Activated CD4-positive, alpha-beta T cell treated with anti-CD3 and anti-CD28 coated beads for 1 hour (primary cell): ENCODE measurements around the gene LRRC4B.
"Not testable (repeated sequence)": the region's sequence is repeated elsewhere in the genome, so short reads cannot be mapped to it uniquely, and the experiment has no call there.

ENCODE experiments used
- DNase-seq: peaks from one replicate; pipeline ENCODE4 v3.0.0-alpha.2; 2020

The LRRC4B gene

GRCh38 chr19:50482271-50482855 lies 85.9 kb downstream of the LRRC4B start:
- no peak for DNase-seq

- DNase-seq = no peak
Observed at GRCh38 chr19:50481351-50482149, 86.7 kb downstream of the LRRC4B start.

- DNase-seq = no peak
Observed at GRCh38 chr19:50480281-50481111, 87.7 kb downstream of the LRRC4B start.

GRCh38 chr19:50479761-50480251 lies 88.4 kb downstream of the LRRC4B start:
- DNase-seq = no peak

GRCh38 chr19:50478901-50479715 lies 89.1 kb downstream of the LRRC4B start:
- DNase-seq = no peak

- no peak for DNase-seq
Observed at GRCh38 chr19:50477751-50478515, 90.3 kb downstream of the LRRC4B start.

GRCh38 chr19:50476907-50477238 lies 91.4 kb downstream of the LRRC4B start:
- DNase-seq = no peak

GRCh38 chr19:50476224-50476906 lies 91.9 kb downstream of the LRRC4B start, which contains the start of the genes EMC10 and GARIN5A:
TSS of gene EMC10 (plus strand) at chr19:50476507. CDS start at chr19:50476545, 38 bp downstream.
TSS of gene GARIN5A (minus strand) at chr19:50476848. CDS start at chr19:50476388, 460 bp downstream.
- peak; percentile 91 for DNase-seq

GRCh38 chr19:50475736-50476223 lies 92.5 kb downstream of the LRRC4B start:
- DNase-seq = no peak

GRCh38 chr19:50475101-50475568 lies 93.1 kb downstream of the LRRC4B start:
- no peak for DNase-seq

GRCh38 chr19:50473336-50473735 lies 94.9 kb downstream of the LRRC4B start:
- DNase-seq = not testable (repeated sequence)

GRCh38 chr19:50468818-50469217 lies 99.4 kb downstream of the LRRC4B start:
- DNase-seq = no peak

- DNase-seq = no peak
Observed at GRCh38 chr19:50467566-50467965, 100.7 kb downstream of the LRRC4B start.
